OCI-M2 (cell line): Measurements from ENCODE around the gene LGALS4.
"Not testable (repeated sequence)": the region's sequence is repeated elsewhere in the genome, so short reads cannot be mapped to it uniquely, and the experiment has no call there.

ENCODE experiments used
- DNase-seq: peaks from one replicate; lab custom pipeline; 2025; ENCODE audit not compliant: unreplicated experiment; lab: John Stamatoyannopoulos, UW

The LGALS4 gene

DNA sequence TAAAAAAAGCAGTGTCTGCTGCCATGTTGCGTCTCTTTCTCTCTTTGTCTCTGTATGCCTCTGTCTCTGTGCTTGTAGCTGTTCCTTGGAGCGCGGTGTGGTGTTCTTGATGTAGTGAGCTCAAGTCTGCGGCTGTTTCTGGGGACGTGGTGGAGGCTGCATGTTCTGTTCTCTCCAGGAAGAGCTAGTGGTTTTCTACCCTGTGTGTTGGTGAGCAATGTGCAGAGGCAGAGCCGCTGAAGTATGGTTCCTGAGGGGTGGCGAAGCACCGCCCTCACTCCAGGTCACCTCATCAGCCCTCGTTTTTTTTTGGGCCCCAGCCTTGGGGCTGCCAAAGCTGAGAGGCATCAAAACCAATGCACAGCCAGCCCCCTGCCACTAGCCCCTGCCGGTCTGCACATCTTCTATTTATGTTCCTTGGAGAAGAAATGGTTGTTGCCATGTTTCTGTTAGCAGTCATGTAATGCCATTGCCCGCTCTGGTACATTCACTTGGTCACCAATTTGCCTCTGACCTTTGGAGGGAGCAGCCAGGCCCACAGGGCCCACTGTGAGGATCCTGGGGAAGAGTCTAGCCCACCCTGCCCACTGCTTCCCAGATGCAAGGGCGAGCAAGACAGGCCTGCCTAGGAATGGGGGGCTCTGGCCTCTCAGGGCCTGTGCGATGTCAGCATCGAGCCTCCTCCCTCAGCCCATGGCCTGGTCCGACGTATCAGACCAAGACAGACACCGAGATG is 29.9 kb upstream of the LGALS4 start:
- no peak for DNase-seq

DNA sequence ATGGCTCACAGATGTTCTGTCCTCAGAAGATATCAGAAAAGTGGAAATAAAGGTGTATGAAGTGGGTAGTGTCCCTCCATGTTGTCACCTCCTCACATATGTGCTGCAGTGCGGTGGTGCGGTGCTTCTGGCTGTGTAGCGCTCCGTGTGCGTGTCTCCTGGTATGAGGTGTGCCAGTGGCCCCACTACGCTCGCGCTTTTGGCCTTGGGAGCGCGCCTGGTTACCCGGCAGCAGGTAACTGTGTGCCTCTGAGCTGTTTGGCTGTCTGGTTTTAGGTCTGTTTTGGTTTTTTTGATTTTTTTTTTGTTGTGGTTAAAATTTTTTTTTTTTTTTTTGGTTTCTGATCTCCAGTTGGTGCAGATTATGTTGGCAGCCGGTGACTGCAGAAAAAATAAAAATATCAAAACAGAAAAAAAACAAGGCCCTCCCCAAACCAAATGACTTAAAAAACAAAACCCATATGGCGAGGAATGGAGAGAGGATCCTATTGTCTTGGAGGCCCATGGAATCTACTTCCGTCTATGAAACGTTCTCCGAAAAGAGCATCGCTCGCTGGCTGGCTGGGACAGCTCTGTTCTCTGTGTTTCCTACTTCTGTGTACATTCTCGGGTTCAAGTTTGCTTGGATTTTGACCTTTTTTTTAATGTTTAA is 29.2 kb upstream of the LGALS4 start:
- DNase-seq, result no peak

DNA sequence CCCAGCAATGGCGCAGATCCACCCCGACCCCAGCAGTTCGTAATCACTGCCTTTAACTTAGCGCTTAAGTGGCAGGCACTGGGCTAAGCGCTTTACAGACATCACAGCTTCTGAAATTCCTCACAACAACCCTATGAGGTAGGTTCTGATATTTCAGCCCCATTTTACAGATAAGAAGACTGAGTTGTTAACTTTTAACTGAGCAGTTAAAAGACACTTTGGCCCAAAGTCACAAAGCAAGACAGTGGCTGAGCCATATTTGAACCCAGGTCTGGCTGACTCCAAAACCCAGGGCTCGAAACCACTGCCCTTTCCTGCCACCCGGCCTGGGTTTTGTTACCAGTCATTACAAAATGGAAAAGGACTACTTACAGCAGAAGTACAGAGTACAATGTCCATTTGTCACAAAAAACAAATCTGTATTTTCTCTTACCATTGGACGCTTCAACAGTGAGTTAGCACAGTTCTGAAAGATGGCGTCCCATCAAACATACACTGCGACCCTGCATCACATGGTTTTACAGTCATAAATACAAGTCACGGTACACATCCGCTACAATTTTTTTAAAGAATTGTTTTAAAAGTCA is 28.5 kb upstream of the LGALS4 start:
- DNase-seq, result no peak

DNA sequence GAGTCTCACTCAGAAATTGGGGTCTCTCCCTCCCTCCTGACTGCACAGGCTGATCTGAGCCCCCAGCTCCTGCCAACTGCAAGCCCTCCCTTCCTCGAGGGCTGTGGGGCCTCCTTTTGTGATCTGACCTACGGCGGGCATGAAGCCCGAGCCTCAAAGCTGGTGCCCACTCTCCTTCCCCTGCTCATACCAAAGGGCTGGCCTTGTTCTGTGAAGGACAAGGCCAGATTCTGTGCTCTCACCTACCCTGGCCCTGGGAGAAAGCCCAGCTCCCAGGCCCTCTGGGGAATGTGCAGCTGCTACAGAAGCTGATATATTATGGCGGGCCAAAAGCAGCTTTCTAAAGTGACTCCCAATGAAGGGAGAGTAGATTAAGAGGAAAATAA is 27.8 kb upstream of the LGALS4 start:
- no peak for DNase-seq

DNA sequence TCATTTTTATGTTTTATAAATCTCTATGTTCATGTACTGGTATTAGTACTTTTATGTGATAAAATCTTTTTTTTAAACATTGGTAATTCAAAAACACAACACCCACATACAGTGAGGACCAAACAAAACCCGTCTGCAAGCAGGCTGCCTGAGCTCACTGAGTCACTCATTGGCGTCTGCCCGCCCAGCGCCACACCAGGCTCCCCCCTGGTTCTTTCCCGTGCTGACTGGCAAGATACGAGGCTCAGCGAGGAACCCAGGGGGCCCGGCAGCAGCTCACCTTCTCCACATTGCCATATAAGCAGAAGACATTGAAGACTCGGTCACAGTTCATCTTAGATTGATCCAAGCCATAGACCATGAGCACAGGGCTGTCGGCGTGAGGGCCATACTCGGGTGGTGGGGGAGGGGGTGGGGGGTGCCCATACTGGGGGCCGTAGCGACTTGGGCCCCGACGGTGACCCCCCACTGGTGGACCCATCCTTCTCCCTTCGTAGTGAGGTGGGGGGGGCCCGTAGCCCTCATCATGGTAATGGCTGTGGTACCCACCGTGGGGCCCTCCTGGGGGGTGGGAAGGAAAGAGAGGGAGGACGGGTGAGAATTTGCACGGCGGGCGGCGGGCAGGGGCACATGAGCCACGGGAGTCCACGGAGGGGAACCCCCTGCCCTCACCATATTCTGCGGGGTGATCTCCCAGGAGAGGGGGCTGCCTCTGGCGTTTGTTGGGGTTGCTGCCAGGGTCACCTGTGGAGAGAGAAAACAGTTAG is 27.3 kb upstream of the LGALS4 start:
- no peak for DNase-seq

DNA sequence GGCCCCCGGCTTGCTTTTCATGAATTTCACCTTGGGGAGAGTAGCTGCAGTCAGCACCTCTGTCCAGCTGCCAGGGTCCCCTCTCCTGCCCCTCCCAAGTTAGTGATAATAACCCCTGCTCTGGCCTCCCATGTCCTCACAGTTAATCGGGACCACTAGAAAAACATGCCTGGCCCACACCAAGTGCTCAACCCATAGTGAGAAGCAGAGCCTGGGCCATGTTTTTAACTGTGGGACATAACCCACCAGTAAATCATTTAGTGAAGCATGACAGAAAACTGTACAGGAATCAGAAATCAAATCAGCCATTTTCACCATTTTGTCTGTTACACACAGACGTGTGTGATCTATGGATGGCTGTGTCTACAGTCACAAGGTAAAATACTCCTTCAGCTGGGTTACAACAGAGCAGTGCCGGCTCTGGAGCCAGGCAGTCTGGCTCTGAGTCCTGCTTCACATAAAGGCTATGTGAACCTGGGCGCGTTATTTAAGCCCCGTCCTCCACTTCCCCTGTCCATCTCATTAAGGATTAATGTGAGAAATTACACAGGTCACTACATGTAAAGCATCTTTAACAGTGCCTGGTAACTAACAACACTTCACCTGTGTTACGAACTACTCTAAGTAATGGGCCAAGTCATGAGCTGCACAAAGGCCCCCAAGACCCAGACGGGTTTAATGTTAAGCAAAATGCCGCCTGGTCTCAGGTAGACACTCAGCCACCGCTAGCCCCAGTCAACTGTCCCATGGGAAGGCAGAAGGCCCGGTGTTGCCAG is 26.4 kb upstream of the LGALS4 start:
- no peak for DNase-seq

DNA sequence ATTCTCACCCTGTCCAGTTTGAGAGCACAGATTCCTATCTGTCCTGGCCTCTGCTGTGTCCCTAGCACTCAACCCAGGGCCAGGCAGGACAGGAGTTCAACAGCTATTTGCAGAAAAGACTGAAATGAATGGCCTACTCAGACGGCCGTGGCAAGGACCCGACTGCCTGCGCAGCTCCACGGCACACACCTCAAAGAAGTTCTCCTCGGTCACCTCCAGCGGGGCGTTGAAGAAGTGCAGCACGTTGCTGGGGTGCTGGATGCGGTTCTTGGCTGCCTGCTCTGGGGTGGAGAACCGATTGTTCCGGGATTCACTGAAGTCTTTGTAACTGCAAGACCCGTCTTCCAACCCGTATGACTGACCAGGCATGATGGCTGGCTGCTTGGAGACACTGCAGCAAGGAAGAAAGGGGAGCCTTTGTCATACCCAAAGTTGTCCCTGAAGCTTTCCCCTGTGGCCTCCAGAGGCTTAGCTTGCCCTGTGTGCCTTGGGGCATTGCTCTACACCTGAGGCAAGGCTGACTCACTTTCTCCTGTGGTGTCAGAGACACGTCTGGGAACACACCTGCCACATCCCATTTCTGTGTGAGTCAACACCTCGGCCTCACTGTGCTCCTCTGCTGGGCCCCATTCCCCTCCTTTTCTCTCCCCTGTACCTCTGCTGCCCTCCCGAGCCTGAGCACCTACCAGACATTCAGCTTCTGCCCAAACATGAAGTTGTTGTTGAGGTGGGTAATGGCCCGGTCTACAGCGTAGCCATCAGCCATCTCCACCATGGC is 25.7 kb upstream of the LGALS4 start:
- DNase-seq, result no peak

DNA sequence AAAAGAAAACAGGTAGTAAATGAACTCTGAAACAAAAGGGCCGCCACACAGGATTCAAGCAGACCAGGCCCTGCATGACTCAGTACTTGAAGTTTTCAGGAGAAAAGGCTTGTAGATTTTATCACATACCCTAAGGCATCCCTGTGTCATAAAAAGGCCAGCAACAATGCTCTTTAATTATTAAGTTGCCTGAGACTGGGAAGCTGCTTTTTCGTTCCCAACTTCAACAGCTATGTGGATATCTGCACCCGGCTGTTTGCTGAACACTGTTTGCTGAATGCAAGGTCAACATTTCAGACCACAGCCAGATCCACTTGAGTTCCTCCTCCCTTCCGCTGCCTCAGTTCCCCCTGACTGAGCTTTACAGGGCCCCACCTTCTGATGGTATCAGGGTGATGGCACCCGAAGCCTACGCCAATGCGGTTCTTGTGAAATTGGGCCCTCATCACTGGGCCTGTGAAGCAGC is 24.9 kb upstream of the LGALS4 start:
- DNase-seq, result no peak

DNA sequence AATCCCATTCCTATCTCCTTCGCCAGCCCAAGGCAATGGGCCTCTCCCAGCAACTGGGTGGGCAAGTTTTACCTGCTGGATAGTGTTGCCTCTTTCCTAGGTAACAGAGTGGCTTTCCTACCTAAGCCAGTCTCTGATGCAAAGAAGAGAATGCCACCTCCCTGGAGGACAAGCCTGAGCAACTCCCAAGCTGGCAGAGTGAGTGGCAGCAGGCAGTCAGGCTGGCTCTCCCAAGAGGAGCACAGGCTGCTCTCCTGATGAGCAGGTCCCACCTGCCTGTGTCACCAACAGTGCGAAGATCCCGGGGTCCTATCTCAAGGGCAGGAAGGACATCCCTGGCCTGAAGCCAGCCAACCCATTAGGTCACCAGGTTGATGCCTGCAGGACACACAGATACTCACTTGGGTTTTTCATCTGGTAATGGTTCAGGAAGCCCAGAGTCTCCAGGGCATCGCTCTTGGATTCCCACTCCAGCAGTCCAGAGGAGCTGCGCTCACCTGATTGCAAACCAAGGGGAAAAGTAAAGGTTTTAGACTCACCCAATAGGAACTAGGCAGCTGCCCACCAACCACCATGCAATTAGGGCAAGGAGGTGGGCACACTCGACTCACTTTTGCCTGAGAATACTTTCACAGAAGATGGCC is 24.4 kb upstream of the LGALS4 start:
- DNase-seq, result no peak

DNA sequence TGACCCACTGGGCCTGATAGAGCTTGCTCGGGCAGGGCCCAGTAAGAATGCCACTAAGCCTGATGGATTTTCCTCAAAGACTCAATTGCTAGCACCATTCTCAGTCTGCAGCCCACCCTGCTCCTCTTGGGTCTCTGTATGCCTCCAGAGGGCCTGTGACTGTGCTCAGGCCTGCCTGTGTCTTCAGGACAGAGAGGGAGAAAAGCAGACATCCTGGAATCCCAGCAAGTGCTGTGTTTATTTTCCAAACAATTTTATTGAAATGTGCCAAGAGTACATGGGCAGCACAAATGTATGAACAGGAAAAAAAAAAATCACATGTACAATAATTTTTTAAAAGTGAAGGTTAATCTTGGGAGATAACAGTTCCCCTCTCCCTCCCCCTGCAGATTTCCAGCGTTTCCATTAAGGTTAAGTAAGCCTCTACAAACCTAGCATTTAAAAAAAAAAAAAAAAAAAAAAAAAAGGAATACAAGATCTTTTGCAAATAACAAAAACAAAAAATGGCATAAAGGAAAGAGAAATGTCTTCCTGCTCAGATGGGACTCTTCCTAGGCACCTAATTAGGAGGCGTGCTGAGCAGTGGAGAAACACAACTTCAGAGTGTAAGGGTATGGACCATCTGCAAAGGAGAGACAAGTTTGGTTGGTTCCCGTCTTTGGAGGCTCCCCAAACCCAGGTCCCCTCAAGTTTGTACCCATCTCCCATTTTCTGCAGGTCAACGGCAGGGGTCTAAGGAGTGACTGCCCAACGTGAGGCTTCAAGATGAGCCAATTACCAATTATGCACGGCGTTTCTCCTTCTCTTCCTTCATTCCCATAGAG is 23.6 kb upstream of the LGALS4 start:
- no peak for DNase-seq

DNA sequence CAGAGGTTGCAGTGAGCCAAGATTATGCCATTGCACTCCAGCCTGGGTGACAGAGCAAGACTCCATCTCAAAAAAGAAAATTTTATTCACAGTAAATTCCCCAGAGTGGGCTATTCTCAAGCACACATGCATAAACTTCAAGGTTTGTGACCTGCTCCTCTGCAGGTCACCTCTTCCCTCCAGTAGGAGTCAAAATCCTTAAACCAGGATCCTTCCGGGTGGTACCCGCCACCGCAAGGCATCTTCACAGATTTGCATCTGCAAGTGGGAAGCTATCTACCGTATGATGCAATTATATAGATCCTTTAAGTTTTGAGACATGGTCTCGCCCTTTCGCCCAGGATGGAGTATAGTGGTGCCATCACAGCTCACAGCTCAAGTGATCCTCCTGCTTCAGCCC is 21.8 kb upstream of the LGALS4 start:
- no peak for DNase-seq

DNA sequence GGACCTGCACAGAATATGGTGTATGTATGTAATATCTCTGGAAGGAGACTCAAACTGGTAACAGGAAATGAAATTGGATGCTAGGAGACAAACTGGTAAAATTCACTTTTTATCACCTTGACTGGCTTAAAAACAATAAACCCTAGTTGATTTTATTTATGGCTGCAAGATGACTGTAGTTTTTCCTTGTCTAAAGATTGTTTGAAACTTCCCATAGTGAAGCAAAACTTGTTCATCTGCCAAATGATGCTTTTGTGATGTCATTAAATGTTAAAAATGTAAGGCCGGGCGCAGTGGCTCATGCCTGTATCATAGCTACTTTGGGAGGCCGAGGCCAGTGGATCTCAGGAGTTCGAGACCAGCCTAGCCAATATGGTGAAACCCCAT is 21.4 kb upstream of the LGALS4 start:
- DNase-seq, result no peak

DNA sequence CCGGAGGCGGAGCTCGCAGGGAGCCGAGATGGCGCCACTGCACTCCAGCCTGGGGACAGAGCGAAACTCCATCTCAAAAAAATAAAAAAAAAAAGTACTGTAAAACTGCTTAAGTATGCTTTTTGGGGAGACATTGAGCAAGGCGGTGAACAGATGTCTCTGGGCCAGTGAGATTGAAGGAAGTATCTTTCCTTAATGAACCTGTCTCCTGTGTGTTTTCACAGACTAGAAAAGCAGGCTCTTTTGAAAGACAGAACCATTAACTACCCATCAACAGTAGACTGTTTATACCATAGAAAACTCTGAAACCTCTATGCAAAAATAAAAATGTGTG is 20.3 kb upstream of the LGALS4 start:
- DNase-seq, result no peak

DNA sequence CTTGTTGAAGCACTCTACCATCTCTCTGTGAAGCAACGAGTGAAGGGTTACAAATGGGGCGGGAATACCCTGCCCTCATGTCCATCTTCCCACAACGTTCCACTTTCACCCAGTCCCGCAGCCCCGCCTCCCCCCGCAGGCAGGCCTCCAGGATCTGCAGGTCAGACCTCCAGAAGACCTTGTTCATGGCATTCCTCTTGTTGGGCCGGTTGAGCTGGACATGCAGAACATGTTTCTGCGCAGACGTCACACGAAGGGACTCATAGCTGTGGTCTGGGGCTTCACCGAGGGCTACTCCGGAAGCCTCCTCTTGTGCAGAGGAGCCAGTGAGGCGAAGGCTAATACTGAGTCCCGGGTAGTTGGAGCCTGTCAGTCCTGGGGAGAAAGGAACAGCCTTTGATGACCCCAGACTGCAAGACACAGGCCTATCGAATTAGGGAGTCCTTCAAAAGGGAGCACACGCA is 18.4 kb upstream of the LGALS4 start:
- DNase-seq, result no peak

DNA sequence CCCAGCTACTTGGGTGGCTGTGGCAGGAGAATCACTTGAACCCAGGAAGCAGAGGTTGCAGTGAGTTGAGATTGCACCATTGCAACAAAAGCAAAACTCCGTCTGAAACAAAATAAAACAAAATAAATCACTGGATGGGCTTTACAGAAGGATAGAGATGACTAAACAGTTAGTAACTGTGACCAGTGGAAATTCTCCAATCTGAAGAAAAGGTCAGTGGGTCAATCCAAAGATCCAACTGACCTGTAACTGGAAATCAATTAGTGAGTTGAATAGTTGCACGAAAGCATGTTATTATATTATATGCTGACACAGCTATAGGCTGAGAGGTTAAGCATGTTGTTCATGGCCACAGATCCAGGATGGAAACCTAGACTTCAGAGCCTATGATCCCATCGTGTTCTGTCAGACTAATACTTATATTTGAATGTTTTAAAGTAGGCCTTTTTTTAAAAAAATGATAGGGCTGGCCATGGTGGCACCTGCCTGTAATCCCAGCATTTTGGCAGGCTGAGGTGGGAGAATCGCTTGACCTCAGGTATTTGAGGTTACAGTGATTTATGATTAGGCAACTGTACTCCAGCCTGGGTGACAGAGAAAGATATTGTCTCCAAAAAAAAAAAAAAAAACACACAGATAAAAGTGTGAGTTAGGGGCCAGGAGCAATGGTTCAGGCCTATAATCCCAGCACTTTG is 17.4 kb upstream of the LGALS4 start:
- no peak for DNase-seq

DNA sequence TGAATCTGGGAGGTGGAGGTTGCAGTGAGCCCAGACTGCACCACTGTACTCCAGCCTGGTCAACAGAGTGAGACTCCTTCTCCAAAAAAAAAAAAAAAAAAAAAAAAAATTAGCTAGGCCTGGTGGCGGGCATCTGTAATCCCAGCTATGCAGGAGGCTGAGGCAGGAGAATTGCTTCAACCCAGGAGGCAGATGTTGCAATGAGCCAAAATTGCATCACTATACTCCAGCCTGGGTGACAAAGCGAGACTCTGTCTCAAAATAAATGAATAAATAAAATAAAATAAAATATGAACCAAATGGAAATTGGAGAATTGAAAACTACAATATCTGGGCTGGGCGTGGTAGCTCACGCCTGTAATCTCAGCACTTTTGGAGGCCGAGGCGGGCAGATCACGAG is 16.5 kb upstream of the LGALS4 start:
- not testable (repeated sequence) for DNase-seq

DNA sequence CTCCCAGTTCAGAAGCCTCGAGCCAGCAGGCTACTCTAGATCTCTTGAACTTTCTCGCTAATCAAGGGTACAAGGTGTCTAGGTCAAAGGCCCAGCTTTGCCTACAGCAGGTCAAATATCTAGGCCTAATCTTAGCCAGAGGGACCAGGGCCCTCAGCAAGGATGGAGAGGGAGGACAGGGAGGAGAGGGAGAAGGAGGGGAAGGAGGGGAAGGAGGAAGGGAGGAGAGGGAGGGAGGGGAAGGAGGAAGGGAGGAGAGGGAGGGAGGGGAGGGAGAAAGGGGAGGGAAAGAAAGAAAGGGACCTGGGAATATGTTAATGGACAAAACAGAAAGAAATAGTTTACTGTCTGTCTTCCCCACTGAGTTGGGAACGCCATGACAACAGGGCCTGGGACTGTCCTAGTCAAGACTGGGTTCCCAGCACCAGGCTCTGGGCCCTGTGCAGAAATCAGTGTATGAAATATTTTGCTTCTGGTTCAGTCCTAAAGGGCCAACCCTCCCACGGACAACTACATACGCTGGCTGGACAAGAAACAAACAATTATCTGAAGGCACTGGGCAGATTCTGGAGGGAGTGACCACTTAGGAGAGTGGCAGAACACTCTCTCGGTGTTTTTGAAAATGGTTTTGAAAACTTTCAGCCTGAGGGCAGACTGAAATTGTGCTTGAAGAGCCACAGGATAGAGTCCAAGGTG is 14.3 kb upstream of the LGALS4 start:
- DNase-seq, result no peak

DNA sequence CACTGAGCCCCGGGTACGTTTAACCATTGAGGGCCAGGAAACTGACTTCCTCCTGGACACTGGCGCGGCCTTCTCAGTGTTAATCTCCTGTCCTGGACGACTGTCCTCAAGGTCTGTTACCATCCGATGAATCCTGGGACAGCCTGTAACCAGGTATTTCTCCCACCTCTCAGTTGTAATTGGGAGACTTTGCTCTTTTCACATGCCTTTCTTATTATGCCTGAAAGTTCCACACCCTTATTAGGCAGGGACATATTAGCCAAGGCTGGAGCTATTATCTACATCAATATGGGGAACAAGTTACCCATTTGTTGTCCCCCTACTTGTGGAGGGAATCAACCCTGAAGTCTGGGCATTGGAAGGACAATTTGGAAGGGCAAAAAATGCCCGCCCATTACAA is 13.2 kb upstream of the LGALS4 start:
- DNase-seq, result not testable (repeated sequence)
